Esophagus squamous epithelium (tissue), 4 donors: ENCODE results near the gene BFAR.

ENCODE experiments used
- CTCF ChIP-seq, 6 experiments: fragments of 450-650 bp in 4 of 6; fragments of 200-600 bp in 2 of 6; sonication (generic) in 2 of 6; IDR thresholded peaks; one replicate each; pipeline ENCODE4 v1.5.1; 2016 to 2019; ENCODE audit warnings: antibody characterized with exemption in 6 of 6, mild to moderate bottlenecking in 4 of 6, moderate library complexity in 4 of 6
- POLR2A ChIP-seq, 4 donors: fragments of 450-650 bp; IDR thresholded peaks; one replicate each; pipeline ENCODE4 v1.6.1; 2017; ENCODE audit warnings: antibody characterized with exemption in 4 of 4, mild to moderate bottlenecking in 4 of 4, moderate library complexity in 3 of 4

GRCh38 chr16:14640538-14640937, 7.8 kb downstream of the BFAR start:
- TF ChIP-seq CTCF (IDR thresholded peaks at IDR 0.05) (peak in 2 of 6 experiments; percentile 12 to 22), POLR2A (IDR thresholded peaks at IDR 0.05) (no peak)
